NCI-H446 (cell line): ENCODE measurements around the gene KCNJ1.

Experiments used
- DNase-seq, 2 experiments: peaks; one replicate each; lab custom pipeline; 2025; lab: John Stamatoyannopoulos, UW

Gene KCNJ1

GRCh38 chr11:128867277-128867676, at the start of gene KCNJ1:
KCNJ1 (minus strand) TSS chr11:128867296; CDS start chr11:128840243, 27,053 bp downstream.
- DNase-seq = no peak

- peak in 1 of 2 experiments; percentile 14 for DNase-seq
These were observed 49.6 kb upstream of the KCNJ1 start for GRCh38 chr11:128916681-128917080.

GRCh38 chr11:128916037-128916572, 49.0 kb upstream of the KCNJ1 start:
- DNase-seq = no peak

- DNase-seq = peak in 1 of 2 experiments; percentile 52
These were observed 48.0 kb upstream of the KCNJ1 start for GRCh38 chr11:128915149-128915521.

- no peak for DNase-seq
These were observed 47.4 kb upstream of the KCNJ1 start for GRCh38 chr11:128914216-128915148.

GRCh38 chr11:128913806-128914205, 46.7 kb upstream of the KCNJ1 start:
- peak in 1 of 2 experiments; percentile 48 for DNase-seq

GRCh38 chr11:128911701-128912100, 44.6 kb upstream of the KCNJ1 start:
- DNase-seq = no peak

- DNase-seq = no peak
These were observed 44.1 kb upstream of the KCNJ1 start for GRCh38 chr11:128911239-128911638.

- DNase-seq = no peak
These were observed 43.5 kb upstream of the KCNJ1 start for GRCh38 chr11:128910576-128910975.

- no peak for DNase-seq
These were observed 42.5 kb upstream of the KCNJ1 start for GRCh38 chr11:128909438-128910125.

GRCh38 chr11:128908391-128909246, 41.5 kb upstream of the KCNJ1 start:
- DNase-seq = peak in 1 of 2 experiments; percentile 36

- no peak for DNase-seq
These were observed 40.5 kb upstream of the KCNJ1 start for GRCh38 chr11:128907585-128907984.

- DNase-seq = no peak
These were observed 39.3 kb upstream of the KCNJ1 start for GRCh38 chr11:128906185-128907050.

GRCh38 chr11:128905345-128906184, 38.5 kb upstream of the KCNJ1 start:
- DNase-seq = no peak

- DNase-seq = no peak
These were observed 37.7 kb upstream of the KCNJ1 start for GRCh38 chr11:128904656-128905344.

GRCh38 chr11:128904303-128904655, 37.2 kb upstream of the KCNJ1 start:
- DNase-seq = no peak

GRCh38 chr11:128903248-128904061, 36.4 kb upstream of the KCNJ1 start:
- no peak for DNase-seq

GRCh38 chr11:128902515-128903066, 35.5 kb upstream of the KCNJ1 start:
- DNase-seq = no peak
